KMS-11 (cell line): ENCODE measurements around the gene CHPF2.

ENCODE experiments used
- H2AFZ ChIP-seq: fragments of 200-600 bp; sonication (generic); 2 replicates; pipeline ENCODE4 v1.6.1; 2016; ENCODE audit warnings: antibody characterized with exemption, mixed run types, low read depth
- H3K27ac ChIP-seq: fragments of 200-600 bp; sonication (generic); 2 replicates; pipeline ENCODE4 v1.6.1; 2016; ENCODE audit warnings: mild to moderate bottlenecking, mixed run types
- H3K27me3 ChIP-seq: fragments of 200-600 bp; sonication (generic); 2 replicates; pipeline ENCODE4 v1.6.1; 2017; ENCODE audit warnings: mild to moderate bottlenecking, low read depth, mixed run types, moderate library complexity; ENCODE audit not compliant: insufficient read depth
- H3K36me3 ChIP-seq: fragments of 200-600 bp; sonication (generic); 2 replicates; pipeline ENCODE4 v1.6.1; 2017; ENCODE audit warnings: mild to moderate bottlenecking, mixed run types; ENCODE audit not compliant: insufficient read depth
- H3K4me1 ChIP-seq: fragments of 200-600 bp; sonication (generic); 2 replicates; pipeline ENCODE4 v1.6.1; 2016; ENCODE audit warnings: mild to moderate bottlenecking, low read depth, mixed run types; ENCODE audit not compliant: poor library complexity, severe bottlenecking
- H3K4me2 ChIP-seq: fragments of 200-600 bp; sonication (generic); 2 replicates; pipeline ENCODE4 v1.7.0; 2016; ENCODE audit warnings: mild to moderate bottlenecking, mixed run types
- H3K4me3 ChIP-seq: fragments of 200-600 bp; sonication (generic); IDR thresholded peaks from 2 replicates; pipeline ENCODE4 v1.6.1; 2017; ENCODE audit warnings: low read depth, low read length, mixed read lengths; ENCODE audit not compliant: insufficient read depth
- H3K79me2 ChIP-seq: fragments of 200-600 bp; sonication (generic); 2 replicates; pipeline ENCODE4 v1.6.1; 2016; ENCODE audit warnings: low read depth, mixed run types; ENCODE audit not compliant: insufficient read depth
- H3K9ac ChIP-seq: fragments of 200-600 bp; sonication (generic); 2 replicates; pipeline ENCODE4 v1.6.1; 2016; ENCODE audit warnings: mild to moderate bottlenecking, mixed run types
- H4K20me1 ChIP-seq: fragments of 200-600 bp; sonication (generic); 2 replicates; pipeline ENCODE4 v1.6.1; 2016; ENCODE audit warnings: mild to moderate bottlenecking, mixed run types; ENCODE audit not compliant: insufficient read depth
- TF ChIP-seq, protein P1 (sequence below): fragments of 200-600 bp; sonication (generic); conservative IDR thresholded peaks from 2 replicates; pipeline ENCODE4 v1.6.1; 2017; ENCODE audit warnings: low read depth, mild to moderate bottlenecking, antibody characterized with exemption, low read length, moderate library complexity, mixed read lengths

The CHPF2 gene

GRCh38 chr7:151197932-151198331, 34.4 kb upstream of the CHPF2 start:
- H3K79me2 ChIP-seq: no peaks in the 10 kb centered on the region
- H4K20me1 ChIP-seq: no peaks in the 10 kb centered on the region
- no peaks in the 10 kb centered on the region for H3K4me1 ChIP-seq
- H3K27ac ChIP-seq: no peak overlapping the region
- TF ChIP-seq, protein P1, sequence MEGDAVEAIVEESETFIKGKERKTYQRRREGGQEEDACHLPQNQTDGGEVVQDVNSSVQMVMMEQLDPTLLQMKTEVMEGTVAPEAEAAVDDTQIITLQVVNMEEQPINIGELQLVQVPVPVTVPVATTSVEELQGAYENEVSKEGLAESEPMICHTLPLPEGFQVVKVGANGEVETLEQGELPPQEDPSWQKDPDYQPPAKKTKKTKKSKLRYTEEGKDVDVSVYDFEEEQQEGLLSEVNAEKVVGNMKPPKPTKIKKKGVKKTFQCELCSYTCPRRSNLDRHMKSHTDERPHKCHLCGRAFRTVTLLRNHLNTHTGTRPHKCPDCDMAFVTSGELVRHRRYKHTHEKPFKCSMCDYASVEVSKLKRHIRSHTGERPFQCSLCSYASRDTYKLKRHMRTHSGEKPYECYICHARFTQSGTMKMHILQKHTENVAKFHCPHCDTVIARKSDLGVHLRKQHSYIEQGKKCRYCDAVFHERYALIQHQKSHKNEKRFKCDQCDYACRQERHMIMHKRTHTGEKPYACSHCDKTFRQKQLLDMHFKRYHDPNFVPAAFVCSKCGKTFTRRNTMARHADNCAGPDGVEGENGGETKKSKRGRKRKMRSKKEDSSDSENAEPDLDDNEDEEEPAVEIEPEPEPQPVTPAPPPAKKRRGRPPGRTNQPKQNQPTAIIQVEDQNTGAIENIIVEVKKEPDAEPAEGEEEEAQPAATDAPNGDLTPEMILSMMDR: no peak
- peaks cover 99% of the 10 kb centered on the region for H3K27me3 ChIP-seq
- H3K4me2 ChIP-seq: no peak overlapping the region
- H3K4me3 ChIP-seq: no peak overlapping the region
- no peaks in the 10 kb centered on the region for H3K36me3 ChIP-seq
- H2AFZ ChIP-seq: no peak overlapping the region
- no peak overlapping the region for H3K9ac ChIP-seq

DNA sequence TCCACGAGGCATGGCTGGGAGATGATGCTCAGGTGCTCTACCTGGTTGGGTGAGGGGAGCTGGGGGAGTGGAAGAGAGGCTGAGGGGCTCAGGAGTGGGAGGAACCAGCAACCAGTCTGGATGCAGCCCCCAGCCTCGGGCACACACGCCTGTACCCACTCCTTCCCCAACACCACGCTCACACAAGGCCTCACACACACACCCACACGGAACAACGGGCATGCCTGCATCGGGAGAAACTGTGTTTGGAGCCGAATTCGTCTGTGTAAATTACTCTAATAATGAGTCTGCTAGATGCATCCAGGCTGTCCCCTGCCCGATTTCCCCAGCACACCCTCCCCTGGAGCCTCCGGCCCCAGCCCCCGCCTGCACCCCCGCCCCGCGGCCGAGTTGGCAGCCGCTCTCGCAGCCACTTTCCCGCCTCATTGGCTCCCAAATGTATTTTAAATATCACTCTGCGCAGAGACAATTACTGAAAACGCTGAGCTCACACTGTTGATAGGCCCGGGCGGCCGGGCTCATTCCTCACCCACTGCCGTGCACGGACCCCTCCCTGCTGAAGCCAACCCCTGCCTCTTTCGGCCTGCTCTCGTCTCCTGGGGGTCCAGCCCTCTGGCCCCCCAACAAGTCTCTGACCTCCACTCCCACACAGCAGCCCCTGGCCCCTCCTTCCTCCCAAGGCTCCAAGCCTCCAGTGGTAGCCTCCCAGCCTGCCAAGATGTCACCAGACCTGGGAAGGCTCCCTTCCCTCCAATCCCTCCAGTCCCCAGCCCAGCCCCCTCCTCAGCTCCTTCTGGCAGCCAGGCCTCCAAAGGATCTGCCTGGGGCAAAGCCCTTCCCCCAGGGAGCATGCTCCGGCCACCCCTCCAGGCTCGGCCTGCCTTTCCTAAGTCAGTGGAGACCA, 33.1 kb upstream of the CHPF2 start:
- Histone ChIP-seq H2AFZ (no peak overlapping the region), H3K4me2 (no peak overlapping the region), H3K4me1 (no peaks in the 10 kb centered on the region), H4K20me1 (no peaks in the 10 kb centered on the region), H3K9ac (no peak overlapping the region), H3K27me3 (peaks cover 99% of the 10 kb centered on the region), H3K36me3 (no peaks in the 10 kb centered on the region), H3K27ac (no peak overlapping the region), H3K79me2 (no peaks in the 10 kb centered on the region), H3K4me3 (no peak overlapping the region)
- TF ChIP-seq, protein P1: no peak

DNA sequence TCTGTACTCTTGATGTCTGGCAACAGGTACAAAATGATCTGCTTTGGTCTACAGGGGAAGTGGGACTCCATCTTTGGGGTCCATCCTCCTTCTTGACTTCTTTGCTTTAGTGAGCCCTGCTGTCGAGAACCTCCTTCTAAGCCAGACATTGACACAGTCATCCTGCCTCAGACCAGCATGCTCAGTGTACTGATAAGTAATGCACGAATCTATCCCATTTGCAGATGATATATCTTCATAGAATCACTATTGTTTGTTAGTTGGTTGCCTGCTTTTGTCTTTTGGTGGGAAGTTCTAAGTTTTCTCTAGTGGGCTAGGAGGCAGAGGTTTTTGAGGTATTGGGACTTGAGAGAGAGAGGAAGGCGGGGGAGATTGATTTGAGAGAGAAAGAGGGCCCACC, 30.9 kb upstream of the CHPF2 start:
- Histone ChIP-seq H2AFZ (no peak overlapping the region), H3K79me2 (no peaks in the 10 kb centered on the region), H3K36me3 (no peaks in the 10 kb centered on the region), H3K9ac (no peak overlapping the region), H3K27me3 (peaks cover 99% of the 10 kb centered on the region), H3K4me2 (no peak overlapping the region), H3K4me3 (no peak overlapping the region), H3K27ac (no peak overlapping the region), H3K4me1 (no peaks in the 10 kb centered on the region), H4K20me1 (no peaks in the 10 kb centered on the region)
- TF ChIP-seq, protein P1: no peak

DNA sequence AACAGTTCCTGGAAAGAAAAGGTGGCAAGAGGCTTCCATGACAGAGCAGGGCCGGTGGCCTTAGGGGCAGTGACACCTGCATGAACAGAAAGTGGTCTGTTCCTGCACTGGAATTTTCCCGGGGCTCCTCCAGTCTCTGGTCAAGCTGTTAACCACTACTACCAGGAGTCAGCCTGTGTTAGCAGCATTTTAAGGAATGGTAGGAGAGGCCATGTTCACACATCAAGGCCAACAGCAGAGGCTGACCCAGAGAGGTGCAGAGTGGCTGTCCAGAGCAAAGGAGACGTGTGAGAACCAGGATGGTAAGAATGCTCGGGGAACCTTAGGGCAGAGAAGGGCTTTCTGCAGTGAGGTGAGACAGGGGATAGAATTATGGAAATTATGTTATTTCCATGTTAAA, 30.5 kb upstream of the CHPF2 start:
- Histone ChIP-seq H3K27me3 (peaks cover 99% of the 10 kb centered on the region), H3K4me2 (no peak overlapping the region), H2AFZ (no peak overlapping the region), H3K36me3 (no peaks in the 10 kb centered on the region), H3K4me3 (no peak overlapping the region), H3K4me1 (no peaks in the 10 kb centered on the region), H3K79me2 (no peaks in the 10 kb centered on the region), H4K20me1 (no peaks in the 10 kb centered on the region), H3K27ac (no peak overlapping the region), H3K9ac (no peak overlapping the region)
- TF ChIP-seq, protein P1: no peak
